Osteocyte (in vitro differentiated cells): ENCODE measurements around the gene OR1B1. TPM values are rescaled to one million over a fixed set of nuclear protein-coding genes. Genes with fewer than 3 reads are reported as not detected.
"Not testable (repeated sequence)": the region's sequence is repeated elsewhere in the genome, so short reads cannot be mapped to it uniquely, and the experiment has no call there.

Experiments used
- DNase-seq: peaks from one replicate; pipeline ENCODE4 v3.0.0; 2021; ENCODE audit warnings: mixed read lengths; ENCODE audit not compliant: unreplicated experiment; ENCODE audit errors: extremely low spot score
- H3K27ac Mint-ChIP-seq: one replicate; pipeline ENCODE4 v1.8.0; 2021; ENCODE audit warnings: mild to moderate bottlenecking, mixed read lengths; ENCODE audit not compliant: unreplicated experiment
- H3K27me3 Mint-ChIP-seq: one replicate; pipeline ENCODE4 v1.8.0; 2021; ENCODE audit warnings: mixed read lengths; ENCODE audit not compliant: unreplicated experiment
- H3K36me3 Mint-ChIP-seq: one replicate; pipeline ENCODE4 v1.8.0; 2021; ENCODE audit warnings: mixed read lengths; ENCODE audit not compliant: unreplicated experiment
- H3K4me1 Mint-ChIP-seq: one replicate; pipeline ENCODE4 v1.8.0; 2021; ENCODE audit warnings: mixed read lengths; ENCODE audit not compliant: unreplicated experiment
- H3K4me3 Mint-ChIP-seq: one replicate; pipeline ENCODE4 v1.8.0; 2021; ENCODE audit warnings: mild to moderate bottlenecking, moderate library complexity, mixed read lengths; ENCODE audit not compliant: unreplicated experiment
- H3K9me3 Mint-ChIP-seq: one replicate; pipeline ENCODE4 v1.8.0; 2021; ENCODE audit warnings: mixed read lengths; ENCODE audit not compliant: unreplicated experiment
- CTCF ChIP-seq: fragments of 200-600 bp; sonication (generic); IDR thresholded peaks from 2 replicates; pipeline ENCODE4 v1.5.0; 2021; ENCODE audit warnings: antibody characterized with exemption, mild to moderate bottlenecking, moderate library complexity
- total RNA-seq: library from RNA; stranded (reverse); gene quantifications from 2 replicates; pipeline ENCODE4 v1.2.1, GENCODE V29; 2021

Gene OR1B1
- total RNA-seq, 1 donor from 2014 or later, result not detected

- Mint-ChIP-seq H3K36me3 (no peaks in the 10 kb centered on the region), H3K4me3 (no peak overlapping the region), H3K4me1 (peaks cover 3% of the 10 kb centered on the region), H3K27me3 (peaks cover 4% of the 10 kb centered on the region), H3K27ac (no peak overlapping the region), H3K9me3 (no peaks in the 10 kb centered on the region)
- DNase-seq, result no peak
- TF ChIP-seq CTCF, result no peak
Measured at GRCh38 chr9:122606587-122606986, 50.8 kb downstream of the OR1B1 start.

GRCh38 chr9:122605691-122606090 lies 51.7 kb downstream of the OR1B1 start:
- peaks cover 1% of the 10 kb centered on the region for H3K9me3 Mint-ChIP-seq
- TF ChIP-seq CTCF, result no peak
- H3K36me3 Mint-ChIP-seq, result no peaks in the 10 kb centered on the region
- no peak overlapping the region for H3K4me3 Mint-ChIP-seq
- no peaks in the 10 kb centered on the region for H3K27me3 Mint-ChIP-seq
- peaks cover 3% of the 10 kb centered on the region for H3K4me1 Mint-ChIP-seq
- no peak for DNase-seq
- no peak overlapping the region for H3K27ac Mint-ChIP-seq

GRCh38 chr9:122583284-122583683 lies 74.1 kb downstream of the OR1B1 start, which contains the start of gene OR1L8:
Gene OR1L8, minus strand, starts transcription at chr9:122583384. Its CDS starts 14,907 bp downstream, at chr9:122568477.
- not testable (repeated sequence) for H3K4me3 Mint-ChIP-seq

GRCh38 chr9:122580360-122580759 lies 77.1 kb downstream of the OR1B1 start:
- Mint-ChIP-seq H3K36me3 (no peaks in the 10 kb centered on the region), H3K4me3 (no peak overlapping the region), H3K27ac (no peak overlapping the region), H3K4me1 (no peaks in the 10 kb centered on the region), H3K27me3 (peaks cover 2% of the 10 kb centered on the region), H3K9me3 (no peaks in the 10 kb centered on the region)
- no peak for TF ChIP-seq CTCF
- no peak for DNase-seq

More at GRCh38 chr9:122583284-122583683, 74.1 kb downstream of the OR1B1 start, which contains the start of gene OR1L8:
- not testable (repeated sequence) for DNase-seq, H3K36me3 Mint-ChIP-seq, H3K9me3 Mint-ChIP-seq, H3K27ac Mint-ChIP-seq, H3K27me3 Mint-ChIP-seq, H3K4me1 Mint-ChIP-seq

GRCh38 chr9:122579874-122580273 lies 77.6 kb downstream of the OR1B1 start:
- Mint-ChIP-seq H3K4me3 (no peak overlapping the region), H3K27me3 (peaks cover 3% of the 10 kb centered on the region), H3K36me3 (no peaks in the 10 kb centered on the region), H3K27ac (no peak overlapping the region), H3K4me1 (no peaks in the 10 kb centered on the region), H3K9me3 (no peaks in the 10 kb centered on the region)
- no peak for DNase-seq
- no peak for TF ChIP-seq CTCF

Other genes with a start within 250 kb of the OR1B1 start
- gene OR1J1, start 179.7 kb downstream of the OR1B1 start, total RNA-seq, result not detected in 2 replicates
- not detected in 2 replicates for gene OR1J2, start 146.8 kb downstream of the OR1B1 start, total RNA-seq
- not detected in 2 replicates for gene OR1J4, start 138.5 kb downstream of the OR1B1 start, total RNA-seq
- gene OR1N1, start 130.3 kb downstream of the OR1B1 start, total RNA-seq, result not detected in 2 replicates
- gene OR1N2, start 104.5 kb downstream of the OR1B1 start, total RNA-seq, result not detected in 2 replicates
- gene OR1L8, start 74.2 kb downstream of the OR1B1 start, total RNA-seq, result not detected in 2 replicates
- not detected in 2 replicates for gene OR1Q1, start 42.9 kb downstream of the OR1B1 start, total RNA-seq
- not detected in 2 replicates for gene OR1L1, start 4.1 kb upstream of the OR1B1 start, total RNA-seq
- not detected in 2 replicates for gene OR1L3, start 17.5 kb upstream of the OR1B1 start, total RNA-seq
- gene OR1L4, start 66.4 kb upstream of the OR1B1 start, total RNA-seq, result not detected in 2 replicates
- gene OR1L6, start 84.7 kb upstream of the OR1B1 start, total RNA-seq, result not detected in 2 replicates
- gene OR5C1, start 131.3 kb upstream of the OR1B1 start, total RNA-seq, result not detected in 2 replicates
- gene OR1K1, start 142.5 kb upstream of the OR1B1 start, total RNA-seq, result not detected in 2 replicates
- gene PDCL, start 171.0 kb upstream of the OR1B1 start, total RNA-seq, result 27.4 and 30.6 TPM in 2 replicates
- 74.1 and 74.4 TPM in 2 replicates for gene RC3H2, start 247.7 kb upstream of the OR1B1 start, total RNA-seq